Caco-2 (cell line): ENCODE measurements around the gene BLOC1S4. TPM values are rescaled to one million over a fixed set of nuclear protein-coding genes. Genes with fewer than 3 reads are reported as not detected.

ENCODE experiments used
- BruUV-seq: library from RNA; stranded (reverse); fragments of 400-500 nt; replicated peaks from 2 replicates; lab custom pipeline; 2021; lab: Mats Ljungman, UMichigan
- CTCF ChIA-PET: fragments of 300-600 bp; sonication (Branson Sonifier 250); formaldehyde crosslinking; loops from one replicate; lab custom pipeline; 2022; ENCODE audit warnings: antibody characterized with exemption; lab: Charles Lee
- POLR2A ChIA-PET: fragments of 300-600 bp; sonication (Branson Sonifier 250); formaldehyde crosslinking; loops from one replicate; lab custom pipeline; 2022; ENCODE audit warnings: antibody characterized with exemption; lab: Charles Lee
- DNase-seq, 2 experiments: peaks; one replicate each; pipeline versions ENCODE4 v3.0.0 to v3.0.0-alpha.2; 2020 to 2022
- H3K27me3 ChIP-seq: replicated peaks from 2 replicates; pipeline ENCODE4 v1.6.0; 2011; ENCODE audit warnings: low read length; ENCODE audit not compliant: control insufficient read depth, insufficient read depth
- H3K36me3 ChIP-seq: 2 replicates; pipeline ENCODE4 v1.5.1; 2011; ENCODE audit warnings: low read length; ENCODE audit not compliant: control insufficient read depth, insufficient read depth
- H3K4me1 ChIP-seq: fragments of 250-450 bp; sonication (Bioruptor Pico); 2 replicates; pipeline ENCODE4 v1.5.1; 2020; ENCODE audit warnings: mild to moderate bottlenecking
- H3K4me3 ChIP-seq: 2 replicates; pipeline ENCODE4 v1.5.1; 2011; ENCODE audit warnings: low read depth, mild to moderate bottlenecking, control low read depth, low read length
- H3K9me3 ChIP-seq: fragments of 250-450 bp; sonication (Bioruptor Pico); 2 replicates; pipeline ENCODE4 v1.5.1; 2020; ENCODE audit warnings: mild to moderate bottlenecking, moderate library complexity
- H3K27ac Mint-ChIP-seq: one replicate; pipeline ENCODE4 v1.8.0; 2022; ENCODE audit warnings: mixed read lengths; ENCODE audit not compliant: unreplicated experiment
- H3K27me3 Mint-ChIP-seq: one replicate; pipeline ENCODE4 v1.8.0; 2022; ENCODE audit warnings: mixed read lengths; ENCODE audit not compliant: insufficient read depth, unreplicated experiment
- H3K36me3 Mint-ChIP-seq: one replicate; pipeline ENCODE4 v1.8.0; 2022; ENCODE audit warnings: mild to moderate bottlenecking, mixed read lengths; ENCODE audit not compliant: insufficient read depth, unreplicated experiment
- H3K4me1 Mint-ChIP-seq: one replicate; pipeline ENCODE4 v1.8.0; 2022; ENCODE audit warnings: low read depth, mixed read lengths; ENCODE audit not compliant: unreplicated experiment
- H3K4me3 Mint-ChIP-seq: one replicate; pipeline ENCODE4 v1.8.0; 2022; ENCODE audit warnings: mild to moderate bottlenecking, moderate library complexity, mixed read lengths; ENCODE audit not compliant: unreplicated experiment
- H3K9me3 Mint-ChIP-seq: one replicate; pipeline ENCODE4 v1.8.0; 2022; ENCODE audit warnings: mixed read lengths; ENCODE audit not compliant: unreplicated experiment
- CTCF ChIP-seq, 2 experiments: fragments of 200-600 bp in 1 of 2; IDR thresholded peaks; 1 replicate in 1 of 2; 2 replicates in 1 of 2; pipeline versions ENCODE4 v1.5.1 to v1.8.0; 2011 to 2022; ENCODE audit warnings: antibody characterized with exemption in 1 of 2, control low read depth in 1 of 2, inconsistent platforms in 1 of 2, low read depth in 1 of 2, low read length in 1 of 2, mild to moderate bottlenecking in 1 of 2, moderate library complexity in 1 of 2; ENCODE audit not compliant: insufficient read depth in 1 of 2, severe bottlenecking in 1 of 2, unreplicated experiment in 1 of 2
- intact Hi-C: fragments of 100-400 bp; cut with micrococcal nuclease; formaldehyde crosslinking; loops from one replicate; pipeline ENCODE4 v1.10.0; 2022; ENCODE audit not compliant: unreplicated experiment
- total RNA-seq: library from RNA; stranded (reverse); gene quantifications from 2 replicates; pipeline ENCODE4 v1.2.3, GENCODE V29; 2022

Gene BLOC1S4
- total RNA-seq, 1 experiment from 2014 or later, result 17.2 TPM

GRCh38 chr4:6732441-6733357, 16.7 kb downstream of the BLOC1S4 start:
- no peak for TF ChIP-seq CTCF (IDR thresholded peaks at IDR 0.05; ENCODE audit: insufficient read depth in 1 of 2, low read depth in 1 of 2, low read length in 1 of 2, severe bottlenecking in 1 of 2, unreplicated experiment in 1 of 2)
- POLR2A ChIA-PET, result interaction anchor here (0.6 kb wide), 1 partner anchor 60 kb away, joined by 3 read pairs; no protein-coding TSS in a partner anchor

GRCh38 chr4:6733358-6734164, 17.6 kb downstream of the BLOC1S4 start:
- no TSS peak for BruUV-seq
- no peaks in the 10 kb centered on the region for H3K36me3 ChIP-seq
- POLR2A ChIA-PET, result no interaction called here
- H3K27me3 ChIP-seq, result no peaks in the 10 kb centered on the region
- CTCF ChIA-PET, result no interaction called here
- Mint-ChIP-seq H3K4me1 (peaks cover 8% of the 10 kb centered on the region), H3K27me3 (no peaks in the 10 kb centered on the region), H3K4me3 (no peak overlapping the region), H3K9me3 (no peaks in the 10 kb centered on the region), H3K36me3 (no peaks in the 10 kb centered on the region), H3K27ac (peak overlapping the region; percentile 10)
- TF ChIP-seq CTCF (IDR thresholded peaks at IDR 0.05; ENCODE audit: insufficient read depth in 1 of 2, low read depth in 1 of 2, low read length in 1 of 2, severe bottlenecking in 1 of 2, unreplicated experiment in 1 of 2), result no peak
- DNase-seq, result no peak
- H3K4me3 ChIP-seq, result no peak overlapping the region
- intact Hi-C loops, result no loop called here
- H3K4me1 ChIP-seq, result peaks cover 7% of the 10 kb centered on the region; the same call in 1 of the 2 replicates
- H3K9me3 ChIP-seq, result no peaks in the 10 kb centered on the region

More at GRCh38 chr4:6732441-6733357, 16.7 kb downstream of the BLOC1S4 start:
- no peaks in the 10 kb centered on the region for H3K27me3 ChIP-seq
- CTCF ChIA-PET, result no interaction called here
- no peaks in the 10 kb centered on the region for H3K9me3 ChIP-seq
- H3K4me3 Mint-ChIP-seq, result no peak overlapping the region
- H3K27me3 Mint-ChIP-seq, result no peaks in the 10 kb centered on the region
- intact Hi-C loops, result no loop called here
- no peaks in the 10 kb centered on the region for H3K9me3 Mint-ChIP-seq
- H3K36me3 Mint-ChIP-seq, result no peaks in the 10 kb centered on the region
- no TSS peak for BruUV-seq
- H3K4me3 ChIP-seq, result no peak overlapping the region
- DNase-seq, result no peak
- peaks cover 7% of the 10 kb centered on the region; the same call in 1 of the 2 replicates for H3K4me1 ChIP-seq
- peaks cover 8% of the 10 kb centered on the region for H3K4me1 Mint-ChIP-seq
- H3K36me3 ChIP-seq, result no peaks in the 10 kb centered on the region
- peak overlapping the region; percentile 57 for H3K27ac Mint-ChIP-seq

GRCh38 chr4:6734165-6734786, 18.3 kb downstream of the BLOC1S4 start:
- Mint-ChIP-seq H3K9me3 (peaks cover 2% of the 10 kb centered on the region), H3K4me1 (peaks cover 8% of the 10 kb centered on the region)
- CTCF ChIA-PET, result no interaction called here

More at GRCh38 chr4:6734165-6734786, 18.3 kb downstream of the BLOC1S4 start:
- no peak overlapping the region for H3K4me3 ChIP-seq
- H3K36me3 ChIP-seq, result no peaks in the 10 kb centered on the region
- peak overlapping the region; percentile 10 for H3K27ac Mint-ChIP-seq
- intact Hi-C loops, result no loop called here
- H3K36me3 Mint-ChIP-seq, result no peaks in the 10 kb centered on the region
- TF ChIP-seq CTCF (IDR thresholded peaks at IDR 0.05; ENCODE audit: insufficient read depth in 1 of 2, low read depth in 1 of 2, low read length in 1 of 2, severe bottlenecking in 1 of 2, unreplicated experiment in 1 of 2), result no peak
- POLR2A ChIA-PET, result no interaction called here
- DNase-seq, result no peak
- H3K4me3 Mint-ChIP-seq, result no peak overlapping the region
- H3K4me1 ChIP-seq, result peaks cover 7% of the 10 kb centered on the region; the same call in 1 of the 2 replicates
- H3K27me3 ChIP-seq, result no peaks in the 10 kb centered on the region
- H3K27me3 Mint-ChIP-seq, result no peaks in the 10 kb centered on the region
- 0 out of 2 replicates have a peak, but pooled peaks cover under 1% of the 10 kb centered on the region for H3K9me3 ChIP-seq
- no TSS peak for BruUV-seq
